Spleen (tissue), 7 donors: ENCODE data around the gene SLAMF1.

Experiments
- CTCF ChIP-seq, 11 experiments: fragments of 200-600 bp in 7 of 11; fragments of 450-650 bp in 4 of 11; sonication (generic) in 4 of 11; IDR thresholded peaks in 8 of 11; conservative IDR thresholded peaks in 3 of 11; 1 replicate in 7 of 11; 2 replicates in 4 of 11; pipeline versions ENCODE4 v1.4.0 to v1.8.0; 2016 to 2021; ENCODE audit warnings: antibody characterized with exemption in 11 of 11, inconsistent platforms in 4 of 11, mild to moderate bottlenecking in 1 of 11
- POLR2A ChIP-seq, 3 donors: fragments of 450-650 bp; IDR thresholded peaks; one replicate each; pipeline ENCODE4 v1.5.1; 2017; ENCODE audit warnings: antibody characterized with exemption in 3 of 3, mild to moderate bottlenecking in 1 of 3
- donor health status: DM: no; HTN: no; CAD: no; lungs with moderate emphysema.
- donor health status: DM: no; HTN: no; CAD: no.
- donor health status: DM: no; HTN: no; CAD: no.

GRCh38 chr1:160597705-160598104, 49.1 kb downstream of the SLAMF1 start:
- TF ChIP-seq CTCF (IDR thresholded peaks at IDR 0.05 in 8 of 11, conservative IDR thresholded peaks at IDR 0.05 in 3 of 11): no peak
- no peak for TF ChIP-seq POLR2A (IDR thresholded peaks at IDR 0.05)
